A549 treated with AZD9567 at 1 μM for 4 hours (cell line): ENCODE results near the gene GPSM3. TPM values are rescaled to one million over a fixed set of nuclear protein-coding genes. Genes with fewer than 3 reads are reported as not detected.

Experiments used
- total RNA-seq: library from RNA; stranded (reverse); fragments of 200-300 nt; extraction: Qiagen RNA extraction; gene quantifications from 5 replicates; pipeline ENCODE4 v1.2.3, GENCODE V29; 2022; ENCODE audit not compliant: insufficient read depth

GPSM3 gene, protein sequence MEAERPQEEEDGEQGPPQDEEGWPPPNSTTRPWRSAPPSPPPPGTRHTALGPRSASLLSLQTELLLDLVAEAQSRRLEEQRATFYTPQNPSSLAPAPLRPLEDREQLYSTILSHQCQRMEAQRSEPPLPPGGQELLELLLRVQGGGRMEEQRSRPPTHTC
- 0.23 to 0.40 TPM (median 0.31 TPM) in 4 of 5 replicates, not detected in the other for total RNA-seq

DNA sequence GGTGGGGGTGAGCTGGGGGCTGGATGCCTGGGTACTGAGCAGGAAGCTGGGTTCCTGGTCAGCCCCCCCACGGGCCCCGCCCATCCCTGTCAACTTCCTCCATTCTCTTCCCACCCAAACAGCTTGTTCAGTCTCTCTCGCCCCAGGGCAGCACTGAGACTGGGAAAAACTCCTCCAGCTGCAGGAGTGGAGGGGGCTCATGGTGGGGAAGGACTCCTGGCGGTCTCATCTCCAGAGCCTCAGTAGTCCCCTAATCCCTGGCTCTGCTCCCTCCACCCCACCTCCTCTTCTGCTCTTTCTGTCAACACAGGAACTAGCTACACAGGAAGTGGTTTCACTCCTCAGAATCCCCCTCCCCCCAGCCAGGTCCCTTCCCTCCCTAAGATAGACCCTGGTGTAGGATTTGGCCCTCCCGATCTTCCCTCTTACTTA lies at the start of gene GPSM3:
TSS of gene GPSM3 (minus strand) at position 36 of the 432 bp plus-strand sequence. CDS start 130 bp downstream, outside the sequence.

DNA sequence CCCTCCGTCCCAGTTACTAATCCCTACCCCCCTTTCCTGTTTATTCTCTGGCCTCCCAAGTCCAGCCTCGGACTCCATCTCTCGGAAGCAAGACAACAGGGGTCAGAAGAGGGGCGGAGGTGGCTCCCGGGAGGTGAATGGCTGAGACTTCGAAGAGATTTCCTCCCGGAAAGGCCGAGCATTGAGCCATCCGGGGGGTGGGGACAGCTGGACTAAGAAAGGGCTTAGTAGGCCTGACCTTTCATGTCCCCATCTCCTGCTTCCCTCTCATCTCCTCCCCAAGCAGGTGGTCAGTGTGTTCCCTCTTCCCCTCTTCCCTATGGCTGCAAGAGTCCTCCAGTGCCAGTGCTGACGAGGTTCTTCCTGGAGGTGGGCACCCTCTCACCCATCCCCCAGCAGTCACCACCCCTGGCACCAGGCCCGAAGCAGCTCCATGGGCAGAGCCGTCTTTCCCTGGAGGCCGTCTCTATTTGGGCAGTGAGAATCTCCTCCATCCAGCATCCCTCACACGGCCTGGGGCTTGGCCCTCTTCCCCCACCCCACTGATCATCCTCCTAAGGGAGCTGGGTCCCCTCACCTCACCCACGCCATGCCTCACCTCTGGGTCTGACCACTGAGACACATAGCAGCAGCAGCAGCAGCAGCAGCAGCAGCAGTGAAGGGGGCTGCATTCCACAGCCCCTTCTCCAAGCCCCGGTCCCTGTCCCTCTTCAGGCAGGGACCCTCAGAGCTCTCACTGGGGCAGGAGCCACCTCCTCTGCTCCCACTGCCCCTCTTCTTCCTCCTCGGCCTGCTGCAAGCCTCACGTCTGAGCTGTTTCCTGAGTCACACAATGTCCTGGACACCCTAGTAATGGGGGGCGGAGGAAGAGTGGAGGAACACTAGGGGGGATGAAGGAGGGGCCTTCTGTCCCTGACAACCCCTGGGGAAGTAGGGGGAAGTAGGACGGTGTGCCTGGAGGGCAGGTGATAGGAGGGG lies 31.1 kb upstream of the GPSM3 start, which contains the start of gene NOTCH4:
TSS of gene NOTCH4 (minus strand) at position 810 of the 978 bp plus-strand sequence. CDS start at position 671, 139 bp downstream.

DNA sequence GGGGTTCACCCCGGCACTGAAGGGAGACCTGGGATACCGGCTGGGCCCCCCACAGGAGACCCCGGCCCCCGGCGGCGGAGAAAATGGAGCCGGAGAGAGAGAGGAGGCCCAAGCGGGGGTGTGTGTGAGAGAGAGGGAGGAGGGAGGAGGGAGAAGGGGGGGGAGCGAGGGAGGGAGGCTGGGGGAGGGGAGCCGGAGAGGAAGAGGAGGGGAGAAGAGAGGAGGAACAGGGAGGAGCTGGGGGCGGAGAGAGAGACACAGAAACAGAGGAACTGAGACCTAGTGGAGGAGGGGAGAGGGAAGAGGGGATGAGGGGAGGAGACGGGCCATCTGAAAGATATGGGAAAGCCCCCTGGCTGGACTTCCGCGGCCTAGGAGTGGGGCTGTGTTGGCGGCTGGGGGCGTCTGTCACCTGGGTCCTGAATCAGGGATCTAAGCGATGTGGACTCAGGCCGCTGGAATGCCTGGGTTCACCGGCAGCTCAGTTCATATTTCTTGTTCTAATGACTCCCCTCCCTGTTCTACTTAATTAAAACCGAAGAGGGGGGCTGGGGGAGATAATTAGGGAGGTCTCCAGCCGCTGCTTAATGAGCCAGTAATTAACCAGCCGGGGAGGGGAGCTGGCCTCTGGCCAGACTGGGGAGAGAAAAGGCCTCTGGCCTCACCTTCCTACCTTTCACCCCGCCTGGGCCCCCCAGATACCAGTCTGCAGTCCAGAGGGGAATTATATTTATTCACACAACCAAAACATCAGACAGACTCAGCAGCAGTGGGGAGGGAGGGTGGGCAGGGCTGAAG lies 2.2 kb downstream of the GPSM3 start, which contains the start of gene PBX2:
TSS of gene PBX2 (minus strand) at position 149 of the 798 bp plus-strand sequence. CDS start 287 bp downstream, outside the sequence.

DNA sequence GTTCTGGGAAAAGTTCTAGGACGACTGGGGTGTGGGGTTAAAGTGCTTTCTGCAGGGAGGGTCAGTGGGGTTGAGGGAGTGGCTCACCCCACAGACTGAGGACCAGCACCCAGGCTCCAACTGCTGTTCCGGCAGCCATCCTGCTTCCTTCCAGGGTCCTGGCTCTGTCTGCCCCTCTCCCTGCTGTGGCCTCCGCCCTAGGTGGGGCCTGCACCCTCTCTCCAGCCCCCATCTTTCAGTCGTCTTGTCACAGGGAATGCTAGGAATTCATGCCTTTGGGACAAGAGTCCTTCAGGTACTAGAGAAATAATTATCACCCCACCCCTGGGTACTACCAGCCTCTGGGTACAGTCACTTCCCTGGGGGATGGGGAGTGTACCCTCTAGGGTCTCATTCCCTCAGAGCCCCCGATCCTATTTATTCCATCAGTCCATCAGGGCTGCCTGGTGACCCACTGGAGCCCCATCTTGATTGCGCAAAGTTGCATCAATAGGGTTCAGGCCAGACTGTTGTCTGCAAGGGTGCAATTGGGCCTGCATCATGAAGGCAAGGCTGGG lies 8.3 kb downstream of the GPSM3 start, which contains the start of gene AGER:
TSS of gene AGER (minus strand) at position 170 of the 557 bp plus-strand sequence. CDS start at position 139, 31 bp downstream.

DNA sequence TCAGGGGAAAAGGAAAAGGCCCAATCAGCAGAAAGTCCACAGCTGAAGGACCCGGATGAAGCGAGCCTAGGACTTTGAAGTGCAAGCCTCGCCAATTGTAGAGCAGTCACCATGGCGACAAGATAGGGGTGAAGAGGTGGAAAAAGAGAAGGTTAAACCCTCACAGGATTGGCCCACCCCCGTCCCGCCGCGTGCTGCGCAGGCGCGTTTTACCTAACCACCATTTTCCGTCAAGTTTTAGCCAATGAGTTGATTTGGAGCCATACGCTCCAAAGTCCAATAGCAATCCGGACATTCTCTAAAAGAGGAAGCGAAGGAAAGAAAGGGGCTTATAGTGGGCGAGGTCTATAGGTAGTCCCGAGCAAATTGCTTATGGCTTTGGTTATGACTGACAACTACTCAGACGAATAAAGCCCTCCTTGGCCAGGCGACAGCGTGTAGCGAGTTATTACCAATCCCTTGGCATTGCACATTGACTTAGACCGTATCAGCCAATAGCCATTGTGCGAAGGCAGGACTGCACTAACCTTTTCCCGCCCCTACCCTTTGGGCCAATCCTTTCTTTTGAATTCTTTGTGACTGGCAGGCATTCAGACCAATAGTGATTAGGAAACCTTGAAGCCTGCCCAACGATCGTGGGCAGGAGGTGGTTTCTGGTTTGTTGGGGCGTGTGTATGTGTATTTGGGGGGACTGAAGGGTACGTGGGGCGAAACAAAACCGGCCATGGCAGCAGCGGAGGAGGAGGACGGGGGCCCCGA lies 14.5 kb downstream of the GPSM3 start, which contains the start of gene RNF5:
TSS of gene RNF5 (plus strand) at position 618 of the 759 bp plus-strand sequence. CDS start at position 725, 107 bp downstream.

DNA sequence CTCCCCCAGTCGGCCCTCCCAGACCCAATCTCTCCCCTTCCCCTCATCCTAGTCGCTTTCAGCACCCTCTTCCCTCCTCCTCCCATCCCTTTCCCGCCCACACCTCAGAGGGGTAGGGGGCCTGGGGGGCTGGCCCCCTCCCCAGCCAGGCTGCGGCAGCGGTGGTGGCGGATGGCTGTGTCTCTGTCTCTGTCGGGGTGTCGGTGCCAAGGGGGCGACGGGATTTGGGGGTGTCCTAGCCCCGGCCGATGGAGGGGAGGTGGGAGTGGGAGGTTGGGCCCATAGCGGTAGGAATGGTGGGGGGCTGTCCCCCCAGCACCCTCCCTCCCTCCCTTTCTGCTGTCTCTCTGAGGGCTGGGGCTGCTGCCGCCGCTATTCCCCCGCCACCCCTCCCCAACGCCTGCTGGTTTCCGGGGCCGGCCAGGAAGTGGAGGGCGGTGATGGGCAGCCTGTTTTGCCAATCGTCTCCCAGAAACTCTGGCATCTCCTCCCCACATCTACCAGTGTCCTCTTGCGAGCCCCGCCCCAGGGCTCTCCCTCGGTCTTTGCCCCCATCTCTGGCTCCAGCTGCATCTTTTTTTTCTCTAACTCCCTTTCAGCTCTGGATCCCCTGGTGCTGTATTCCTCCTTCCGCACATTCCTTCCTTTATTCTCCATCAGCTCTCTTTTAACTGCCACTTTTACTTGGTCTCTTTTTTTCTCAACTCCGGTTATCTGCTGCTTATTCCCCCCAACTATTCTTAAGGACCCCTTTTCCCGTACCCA lies 16.6 kb downstream of the GPSM3 start, which contains the start of gene AGPAT1:
TSS of gene AGPAT1 (minus strand) at position 374 of the 765 bp plus-strand sequence. CDS start 4,588 bp downstream, outside the sequence.

DNA sequence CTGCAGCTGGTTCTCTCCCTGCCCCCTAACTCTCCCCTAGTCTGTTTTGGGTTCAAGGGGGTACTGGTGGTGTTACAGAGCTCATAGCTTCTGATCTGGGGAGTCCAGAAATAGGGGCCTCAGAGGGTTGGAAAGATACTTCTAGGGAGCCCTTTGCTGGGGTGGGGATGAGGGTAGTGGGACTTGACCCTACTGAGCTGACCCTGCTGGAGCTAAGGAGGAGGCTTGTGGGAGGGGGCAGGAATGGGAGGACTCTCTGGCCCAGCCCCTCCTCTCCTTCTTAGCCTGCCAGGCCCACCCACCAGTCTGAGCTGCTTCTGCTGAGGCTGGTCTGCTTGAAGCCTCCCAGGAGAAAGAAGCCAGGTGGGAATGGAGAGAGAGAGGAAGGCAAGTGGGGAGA lies 28.1 kb downstream of the GPSM3 start, which contains the start of gene EGFL8:
TSS of gene EGFL8 (plus strand) at position 301 of the 400 bp plus-strand sequence. CDS start 1,571 bp downstream, outside the sequence.

DNA sequence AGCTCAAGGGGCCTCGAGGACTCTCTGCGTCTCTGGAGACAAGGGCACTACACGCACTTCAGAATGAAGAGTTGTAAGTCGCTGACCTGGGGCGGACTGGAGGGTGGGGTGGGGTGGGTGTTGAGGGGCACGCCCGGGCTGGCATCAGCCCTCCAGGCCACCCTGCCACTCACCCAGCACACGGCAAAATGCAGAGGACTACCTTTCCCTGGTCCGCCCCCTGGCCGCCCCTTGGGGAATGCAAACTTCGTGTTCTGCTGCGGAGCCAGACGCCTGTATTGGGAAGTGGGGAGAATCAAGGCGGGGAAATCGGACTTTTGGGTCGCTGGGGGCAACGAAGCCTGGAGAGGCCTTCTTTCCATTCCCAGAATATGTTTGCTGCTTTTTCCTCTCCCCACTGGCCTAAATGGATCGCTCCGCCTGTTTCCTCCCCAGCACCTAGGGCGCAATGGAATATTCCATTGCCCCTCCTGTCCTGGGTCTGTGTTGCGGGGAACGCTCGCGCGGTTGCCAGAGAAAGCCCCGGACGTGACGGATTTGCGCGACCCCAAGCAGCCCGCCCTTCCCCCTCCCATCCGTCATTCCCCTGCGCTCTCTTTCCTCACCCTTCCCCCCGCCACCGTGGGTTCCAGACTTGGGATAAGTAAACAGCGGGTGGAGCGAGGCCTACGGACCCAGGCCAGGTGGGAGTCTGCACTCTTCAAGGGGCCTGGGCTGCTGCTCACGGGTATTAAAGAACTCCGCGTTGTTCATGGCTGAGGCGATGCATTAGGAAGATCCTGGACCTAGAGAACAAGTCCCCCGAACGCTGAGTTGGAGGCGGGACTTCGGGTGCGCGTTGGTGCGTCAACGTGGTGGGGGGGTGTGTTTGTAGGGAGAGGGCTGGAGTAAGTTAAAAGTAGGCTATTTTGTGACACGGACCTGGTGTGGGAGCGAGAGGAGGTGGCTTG lies 38.6 kb downstream of the GPSM3 start, which contains the start of gene PPT2:
TSS of gene PPT2 (plus strand) at position 578 of the 950 bp plus-strand sequence. CDS start 454 bp downstream, outside the sequence.

DNA sequence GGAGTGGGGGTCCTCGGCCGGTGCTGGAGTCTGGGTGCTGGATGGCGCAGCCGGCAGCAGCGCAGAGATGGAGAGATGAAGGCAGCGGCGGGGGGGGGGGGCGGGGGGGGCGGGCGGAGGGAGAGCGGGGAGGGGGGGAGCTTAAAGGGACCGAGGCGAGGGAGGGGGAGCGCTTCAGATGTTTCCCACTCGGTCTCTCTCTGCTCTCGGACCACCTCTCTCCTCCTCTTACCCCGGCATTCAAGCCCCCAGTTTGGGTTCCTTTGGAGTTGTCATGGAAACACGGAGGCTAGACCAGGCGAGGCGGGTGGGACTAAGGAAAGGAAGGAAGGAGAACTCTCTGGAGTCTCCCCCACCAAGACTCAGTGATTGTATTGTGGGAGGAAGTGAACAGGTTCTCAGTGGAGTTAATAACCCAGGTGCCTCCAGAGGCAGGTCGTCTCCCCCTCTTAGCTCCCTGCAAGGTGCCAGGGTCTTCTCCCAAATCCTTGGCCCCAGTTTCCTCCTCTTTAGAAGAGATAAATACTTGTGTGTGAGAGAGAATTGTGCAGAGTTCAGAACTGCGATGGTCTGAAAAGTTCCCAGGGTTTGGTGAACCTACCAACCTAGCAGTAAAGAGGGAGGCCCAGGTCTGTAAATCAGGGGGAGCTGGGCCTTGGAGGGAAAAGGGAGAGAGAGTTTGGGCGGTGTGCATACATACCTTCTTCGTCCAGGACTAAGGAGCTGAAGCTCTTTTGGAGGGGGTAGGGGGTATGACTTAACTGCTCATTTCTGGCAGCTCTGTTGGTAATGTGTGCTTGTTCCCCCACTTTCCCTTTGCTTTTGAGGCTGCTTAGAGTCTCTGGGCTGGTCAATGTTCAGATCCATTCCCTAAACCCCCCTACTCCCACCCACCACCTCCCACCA lies 40.3 kb downstream of the GPSM3 start, which contains the start of gene PRRT1:
TSS of gene PRRT1 (minus strand) at position 77 of the 906 bp plus-strand sequence. CDS start 112 bp downstream, outside the sequence.

Other genes starting within 250 kb of the GPSM3 start
- 1.3 to 2.6 TPM (median 2.4 TPM) in 5 replicates for gene CFB, start 246.5 kb downstream of the GPSM3 start, total RNA-seq
- gene NELFE, start 233.7 kb downstream of the GPSM3 start, total RNA-seq: 75.8 to 81.6 TPM (median 76.7 TPM) in 5 replicates
- gene SKIC2, start 233.5 kb downstream of the GPSM3 start, total RNA-seq: 25.9 to 29.7 TPM (median 26.7 TPM) in 5 replicates
- 11.5 to 12.7 TPM (median 11.8 TPM) in 5 replicates for gene DXO, start 220.5 kb downstream of the GPSM3 start, total RNA-seq
- gene C4A, start 210.6 kb downstream of the GPSM3 start, total RNA-seq: 1.0 to 2.2 TPM (median 1.3 TPM) in 4 of 5 replicates, not detected in the other
- 0.79 to 0.99 TPM (median 0.85 TPM) in 4 of 5 replicates, not detected in the other for gene C4B, start 177.8 kb downstream of the GPSM3 start, total RNA-seq
- gene CYP21A2, start 154.2 kb downstream of the GPSM3 start, total RNA-seq: 0.05 TPM in 1 of 5 replicates, not detected in the others
- gene TNXB, start 83.3 kb downstream of the GPSM3 start, total RNA-seq: 0.56 to 0.68 TPM (median 0.61 TPM) in 4 of 5 replicates, not detected in the other
- 27.7 to 34.3 TPM (median 33.5 TPM) in 5 replicates for gene ATF6B, start 64.4 kb downstream of the GPSM3 start, total RNA-seq
- gene FKBPL, start 62.4 kb downstream of the GPSM3 start, total RNA-seq: 6.6 to 10.5 TPM (median 7.4 TPM) in 5 replicates
- 0.44 to 0.70 TPM (median 0.59 TPM) in 4 of 5 replicates, not detected in the other for gene PRRT1, start 40.7 kb downstream of the GPSM3 start, total RNA-seq
- 6.9 to 8.6 TPM (median 7.5 TPM) in 5 replicates for gene PPT2, start 38.5 kb downstream of the GPSM3 start, total RNA-seq
- 1.8 to 3.0 TPM (median 2.1 TPM) in 4 of 5 replicates, not detected in the other for gene EGFL8, start 28.0 kb downstream of the GPSM3 start, total RNA-seq
- gene AGPAT1, start 16.6 kb downstream of the GPSM3 start, total RNA-seq: 30.2 to 39.5 TPM (median 37.4 TPM) in 5 replicates
- gene RNF5, start 14.2 kb downstream of the GPSM3 start, total RNA-seq: 31.8 to 46.9 TPM (median 46.1 TPM) in 5 replicates
- 1.3 to 1.8 TPM (median 1.7 TPM) in 4 of 5 replicates, not detected in the other for gene AGER, start 8.4 kb downstream of the GPSM3 start, total RNA-seq
- gene PBX2, start 2.4 kb downstream of the GPSM3 start, total RNA-seq: 11.3 to 14.9 TPM (median 14.0 TPM) in 5 replicates
- gene NOTCH4, start 31.4 kb upstream of the GPSM3 start, total RNA-seq: 0.69 to 0.87 TPM (median 0.79 TPM) in 4 of 5 replicates, not detected in the other
- gene TSBP1, start 179.3 kb upstream of the GPSM3 start, total RNA-seq: not detected in 5 replicates
- not detected in 5 replicates for gene BTNL2, start 214.5 kb upstream of the GPSM3 start, total RNA-seq
- not detected in 5 replicates for gene HLA-DRA, start 247.2 kb upstream of the GPSM3 start, total RNA-seq